HepG2 (cell line): ENCODE data around the gene HDAC4. TPM values are rescaled to one million over a fixed set of nuclear protein-coding genes. Genes with fewer than 3 reads are reported as not detected.

Experiments used
- ATAC-seq: fragments of 200-7000 bp; cut with Tn5 transposase; 3 replicates; pipeline ENCODE4 v1.9.1; 2020; ENCODE audit warnings: mild to moderate bottlenecking, moderate library complexity
- BruUV-seq: library from RNA; stranded (reverse); fragments of 400-500 nt; replicated peaks from 2 replicates; lab custom pipeline; 2021; lab: Mats Ljungman, UMichigan
- CTCF ChIA-PET: fragments of 300-600 bp; formaldehyde crosslinking; extraction: SDS; loops from one replicate; lab custom pipeline; 2021; ENCODE audit warnings: low total read pairs, inconsistent platforms, low intra/inter-chr PET ratio; lab: Yijun Ruan, JAX
- POLR2A ChIA-PET: fragments of 350-600 bp; sonication (Branson Sonifier 250); formaldehyde crosslinking; loops from one replicate; lab custom pipeline; 2020; ENCODE audit warnings: antibody characterized with exemption, inconsistent platforms; lab: Yijun Ruan, JAX
- DNase-seq: peaks from one replicate; pipeline ENCODE4 v3.0.0-alpha.2; 2015; ENCODE audit warnings: low spot score
- FAIRE-seq: peaks from 3 replicates; lab custom pipeline; 2011; peaks lifted over from hg19 to GRCh38; lab: Jason Lieb, UNC
- H2AFZ ChIP-seq: one replicate; pipeline ENCODE4 v1.6.1; 2011; ENCODE audit warnings: low read length, inconsistent platforms
- H3K27ac ChIP-seq: fragments of 300-600 bp; 3 replicates; pipeline ENCODE4 v1.8.0; 2011; ENCODE audit warnings: mixed run types, mild to moderate bottlenecking, mixed read lengths, low read length, inconsistent platforms; ENCODE audit not compliant: insufficient read depth; ENCODE audit errors: extremely low read length
- H3K27me3 ChIP-seq, 2 experiments: fragments of 200-600 bp in 1 of 2; 2 replicates in 1 of 2; 3 replicates in 1 of 2; pipeline versions ENCODE4 v1.6.0 to v1.8.0; 2011; ENCODE audit warnings: low read length in 2 of 2, mild to moderate bottlenecking in 2 of 2, moderate library complexity in 2 of 2, inconsistent platforms in 1 of 2; ENCODE audit not compliant: insufficient read depth in 2 of 2, control insufficient read depth in 1 of 2
- H3K36me3 ChIP-seq, 2 experiments: fragments of 200-600 bp in 1 of 2; replicated peaks in 1 of 2; 2 replicates in 1 of 2; 3 replicates in 1 of 2; pipeline versions ENCODE4 v1.5.1 to v1.8.0; 2011; ENCODE audit warnings: low read length in 2 of 2, inconsistent platforms in 1 of 2; ENCODE audit not compliant: insufficient read depth in 2 of 2, control insufficient read depth in 1 of 2
- H3K4me1 ChIP-seq: 2 replicates; pipeline ENCODE4 v1.5.1; 2012; ENCODE audit warnings: low read length, inconsistent platforms; ENCODE audit not compliant: insufficient read depth
- H3K4me2 ChIP-seq: 2 replicates; pipeline ENCODE4 v1.6.0; 2011; ENCODE audit warnings: low read depth, low read length, inconsistent platforms
- H3K4me3 ChIP-seq, 3 experiments: fragments of 200-600 bp in 1 of 3; sonication (generic), shearing (Covaris generic) in 1 of 3; replicated peaks in 1 of 3; 2 replicates each; pipeline ENCODE4 v1.5.1; 2011 to 2016; ENCODE audit warnings: low read length in 3 of 3, inconsistent platforms in 2 of 3, low read depth in 2 of 3, mild to moderate bottlenecking in 2 of 3, control low read depth in 1 of 3, mixed read lengths in 1 of 3; ENCODE audit not compliant: insufficient read depth in 1 of 3
- H3K79me2 ChIP-seq: one replicate; pipeline ENCODE4 v1.6.1; 2011; ENCODE audit warnings: low read length, inconsistent platforms; ENCODE audit not compliant: insufficient read depth
- H3K9ac ChIP-seq: 2 replicates; pipeline ENCODE4 v1.6.0; 2011; ENCODE audit warnings: mild to moderate bottlenecking, low read depth, low read length, inconsistent platforms; ENCODE audit not compliant: insufficient read depth
- H3K9me3 ChIP-seq: 2 replicates; pipeline ENCODE4 v1.5.1; 2012; ENCODE audit warnings: mild to moderate bottlenecking, low read length
- H4K20me1 ChIP-seq: 2 replicates; pipeline ENCODE4 v1.6.0; 2011; ENCODE audit warnings: inconsistent platforms, mild to moderate bottlenecking, low read length, moderate library complexity; ENCODE audit not compliant: insufficient read depth
- BCL3 ChIP-seq: sonication (generic); formaldehyde crosslinking; IDR thresholded peaks from 2 replicates; pipeline ENCODE4 v1.5.1; 2020; ENCODE audit warnings: mild to moderate bottlenecking, missing genetic modification reagents, moderate library complexity
- CEBPG ChIP-seq: IDR thresholded peaks from 2 replicates; pipeline ENCODE4 v1.6.1; 2016
- PHF8 ChIP-seq: sonication (generic); formaldehyde crosslinking; IDR thresholded peaks from 2 replicates; pipeline ENCODE4 v1.5.0; 2020; ENCODE audit warnings: missing genetic modification reagents
- POLR2A ChIP-seq, 2 experiments: IDR thresholded peaks; 2 replicates each; pipeline ENCODE4 v1.6.1; 2011; ENCODE audit warnings: low read depth in 2 of 2, low read length in 2 of 2, mild to moderate bottlenecking in 1 of 2, moderate library complexity in 1 of 2; ENCODE audit not compliant: insufficient read depth in 1 of 2
- PRDM10 ChIP-seq: sonication (generic); formaldehyde crosslinking; IDR thresholded peaks from 2 replicates; pipeline ENCODE4 v1.4.0; 2020; ENCODE audit warnings: low read depth, missing genetic modification reagents
- TSC22D2 ChIP-seq: sonication (generic); formaldehyde crosslinking; IDR thresholded peaks from 2 replicates; pipeline ENCODE4 v1.5.1; 2020; ENCODE audit warnings: missing genetic modification reagents, mild to moderate bottlenecking, borderline replicate concordance
- XBP1 ChIP-seq: sonication (generic); formaldehyde crosslinking; IDR thresholded peaks from 2 replicates; pipeline ENCODE4 v1.5.0; 2020; ENCODE audit warnings: missing genetic modification reagents
- ZBTB26 ChIP-seq: IDR thresholded peaks from 2 replicates; pipeline ENCODE4 v1.6.1; 2016; ENCODE audit warnings: missing compliant biosample characterization, missing genetic modification reagents, borderline replicate concordance
- ZNF138 ChIP-seq: sonication (generic); formaldehyde crosslinking; IDR thresholded peaks from 2 replicates; pipeline ENCODE4 v1.5.0; 2020; ENCODE audit warnings: mild to moderate bottlenecking, low read depth, missing genetic modification reagents
- ZNF383 ChIP-seq: sonication (generic); formaldehyde crosslinking; IDR thresholded peaks from 2 replicates; pipeline ENCODE4 v1.4.0; 2020; ENCODE audit warnings: missing genetic modification reagents, mild to moderate bottlenecking, borderline replicate concordance
- ZNF512 ChIP-seq: sonication (generic); formaldehyde crosslinking; IDR thresholded peaks from 2 replicates; pipeline ENCODE4 v1.4.0; 2020; ENCODE audit warnings: mild to moderate bottlenecking, missing genetic modification reagents
- ZNF639 ChIP-seq: conservative IDR thresholded peaks from 2 replicates; pipeline ENCODE4 v1.6.1; 2018; ENCODE audit warnings: missing genetic modification reagents
- ZNF704 ChIP-seq: sonication (generic); formaldehyde crosslinking; IDR thresholded peaks from 2 replicates; pipeline ENCODE4 v1.8.1; 2023; ENCODE audit warnings: mild to moderate bottlenecking, inconsistent platforms, moderate library complexity, missing genetic modification reagents, borderline replicate concordance
- WGBS: methylation state at CpG from one replicate; pipeline ENCODE4 v1.1.6; 2017; ENCODE audit warnings: low lambda C conversion rate; 5-methylcytosine and 5-hydroxymethylcytosine counted together
- in situ Hi-C: cut with HindIII; loops from 2 replicates; pipeline ENCODE4 v1.10.0; 2017; ENCODE audit warnings: low pct_unique_long_range_greater_than_20kb; ENCODE audit not compliant: extremely low pct_ligation_motif_present
- intact Hi-C: fragments of 100-400 bp; cut with micrococcal nuclease; formaldehyde crosslinking; loops from one replicate; pipeline ENCODE4 v1.10.0; 2022; ENCODE audit not compliant: unreplicated experiment
- polyA plus RNA-seq, 8 experiments: library from polyadenylated mRNA; depleted of rRNA in 3 of 8; stranded (reverse) in 7 of 8; unstranded in 1 of 8; fragments of >200 nt; fragmentation: Illumina TruSeq in 4 of 8; extraction: Trizol in 4 of 8; gene quantifications; 2 replicates each; pipeline versions ENCODE4 v1.2.1 to v1.2.3, GENCODE V29; 2011 to 2016; ENCODE audit warnings: low read depth in 4 of 8, missing spikeins in 1 of 8, mixed read lengths in 1 of 8; ENCODE audit not compliant: insufficient read depth in 1 of 8
- total RNA-seq, 5 experiments: library from RNA; depleted of rRNA; stranded (reverse); fragments of >200 nt; fragmentation: Illumina TruSeq; extraction: Trizol; gene quantifications; 2 replicates each; pipeline ENCODE4 v1.2.3, GENCODE V29; 2016; ENCODE audit warnings: low read depth in 1 of 5

HDAC4 gene
- total and polyA plus RNA-seq, 2 of the 13 experiments (the other 11 are each of a cell fraction or from before 2014, with no cell fraction given): 10.1 to 11.5 TPM

- H3K9me3 ChIP-seq: no peaks in the 10 kb centered on the region
- H3K4me3 ChIP-seq: no peak overlapping the region
- H2AFZ ChIP-seq: no peak overlapping the region
- BruUV-seq: no TSS peak
- no peaks in the 10 kb centered on the region for H3K4me1 ChIP-seq
- H3K27me3 ChIP-seq: no peaks in the 10 kb centered on the region
- DNase-seq: no peak
- CTCF ChIA-PET: no interaction called here
- H4K20me1 ChIP-seq: no peaks in the 10 kb centered on the region
- H3K36me3 ChIP-seq: peaks cover 9 to 18% of the 10 kb centered on the region in 2 experiments; a peak in 4 of 5 replicates
- H3K4me2 ChIP-seq: no peak overlapping the region
- H3K79me2 ChIP-seq: no peaks in the 10 kb centered on the region
- intact Hi-C loops (no loop called here), in situ Hi-C loops (no loop called here)
- no peak for FAIRE-seq
- ATAC-seq: no peak
- POLR2A ChIA-PET: no interaction called here
- WGBS: 93% methylated on average over 29 of the region's 29 CpGs
- no peak overlapping the region for H3K9ac ChIP-seq
- H3K27ac ChIP-seq: no peak overlapping the region
- no peak for TF ChIP-seq ZNF138
- no peak for TF ChIP-seq PHF8 (CRISPR knock-in tag)
- TF ChIP-seq PRDM10: no peak
- TF ChIP-seq ZNF512 (CRISPR knock-in tag): no peak
- no peak for TF ChIP-seq BCL3 (CRISPR knock-in tag)
- no peak for TF ChIP-seq ZNF383 (CRISPR knock-in tag)
- TF ChIP-seq ZNF639 (CRISPR knock-in tag): no peak
- no peak for TF ChIP-seq POLR2A (IDR thresholded peaks at IDR 0.05; ENCODE audit: insufficient read depth in 1 of 2, low read depth in 2 of 2, low read length in 2 of 2)
- no peak for TF ChIP-seq TSC22D2 (CRISPR knock-in tag)
- TF ChIP-seq ZNF704 (CRISPR knock-in tag): no peak
- no peak for TF ChIP-seq ZBTB26 (CRISPR knock-in tag)
- no peak for TF ChIP-seq XBP1 (CRISPR knock-in tag)
- no peak for TF ChIP-seq CEBPG
Measured at GRCh38 chr2:239085201-239085992, 315.4 kb downstream of the HDAC4 start.
